ENCODE data around the gene NAT8L. TPM values are rescaled to one million over a fixed set of nuclear protein-coding genes. Genes with fewer than 3 reads are reported as not detected.

Gene NAT8L
- total RNA-seq, 1 donor from 2014 or later = 9.8 TPM

GRCh38 chr4:2044542-2045517, 14.3 kb upstream of the NAT8L start:
- DNase-seq (ENCODE audit: low spot score in 2 of 2) = no peak
- no peak for FAIRE-seq

DNA sequence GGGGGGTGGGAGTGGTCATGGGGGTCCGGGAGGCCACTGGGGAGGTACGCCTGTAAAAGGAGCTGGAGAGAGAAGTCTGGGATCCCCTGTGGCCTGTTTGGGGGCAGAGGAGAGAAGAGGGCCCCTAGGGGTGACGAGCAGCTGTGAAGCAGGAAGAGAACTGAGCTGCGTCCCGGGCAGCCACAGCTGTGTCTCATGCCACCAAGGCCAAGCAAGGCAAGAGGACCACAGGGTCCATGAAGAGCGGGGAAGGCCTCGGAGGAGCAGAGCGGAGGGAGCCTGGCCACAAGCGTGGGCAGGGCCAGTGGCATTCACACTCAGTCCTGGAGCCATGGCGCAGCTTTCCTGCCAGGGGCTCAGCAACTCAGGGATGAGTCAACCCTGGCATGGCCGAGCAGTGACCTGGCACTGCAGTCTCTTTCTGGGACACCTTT, 13.6 kb upstream of the NAT8L start:
- no peak for FAIRE-seq

GRCh38 chr4:2046031-2046961, 12.8 kb upstream of the NAT8L start:
- DNase-seq (ENCODE audit: low spot score in 2 of 2) (no peak), FAIRE-seq (no peak)

More for the DNA sequence above, 13.6 kb upstream of the NAT8L start:
- DNase-seq (ENCODE audit: low spot score in 2 of 2) = peak in 1 of 2 donors; percentile 38

- FAIRE-seq (no peak), DNase-seq (ENCODE audit: low spot score in 2 of 2) (no peak)
These were observed 12.0 kb upstream of the NAT8L start for GRCh38 chr4:2047031-2047660.

- FAIRE-seq = no peak
- DNase-seq (ENCODE audit: low spot score in 2 of 2) = peak in 1 of 2 donors; percentile 28
These were observed 11.1 kb upstream of the NAT8L start for GRCh38 chr4:2047781-2048581.

DNA sequence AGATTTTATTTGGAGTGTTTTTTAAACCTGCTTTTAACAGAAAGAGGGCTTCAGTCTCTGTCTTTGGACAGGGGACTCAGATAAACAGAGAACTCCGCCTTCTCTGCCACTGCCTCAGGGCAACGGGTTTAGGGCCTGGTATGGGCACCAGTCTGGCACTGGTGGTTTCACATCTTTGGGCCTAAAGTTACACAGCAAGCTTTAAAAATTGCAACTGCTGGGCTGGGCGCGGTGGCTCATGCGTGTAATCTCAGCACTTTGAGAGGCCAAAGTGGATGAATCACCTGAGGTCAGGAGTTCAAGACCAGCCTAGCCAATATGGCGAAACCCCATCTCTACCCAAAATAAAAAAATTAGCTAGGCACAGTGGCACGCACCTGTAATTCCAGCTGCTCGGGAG, 10.3 kb upstream of the NAT8L start:
- peak in 1 of 2 donors; percentile 4 for DNase-seq (ENCODE audit: low spot score in 2 of 2)
- no peak for FAIRE-seq

DNA sequence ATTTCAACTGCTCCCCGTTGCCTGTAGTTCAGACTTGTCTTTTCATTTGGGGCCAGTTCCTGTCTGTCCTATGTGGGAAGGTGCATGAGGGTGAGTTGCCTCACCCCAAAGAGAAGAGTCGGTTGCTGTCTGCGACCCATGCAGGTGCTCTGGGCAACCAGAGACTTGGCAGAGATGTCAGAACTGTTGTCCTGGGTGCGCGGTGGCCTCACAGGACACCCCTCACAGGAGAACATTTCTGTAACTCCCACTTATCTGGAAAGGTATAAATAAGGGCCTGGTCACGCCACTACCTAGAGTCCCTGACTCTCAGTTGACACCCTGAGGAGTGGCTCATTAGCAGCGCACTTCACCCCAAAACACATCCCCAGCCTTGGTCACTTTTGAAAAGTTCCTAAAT, 9.7 kb upstream of the NAT8L start:
- FAIRE-seq (no peak), DNase-seq (ENCODE audit: low spot score in 2 of 2) (peak in 1 of 2 donors; percentile 3)

DNA sequence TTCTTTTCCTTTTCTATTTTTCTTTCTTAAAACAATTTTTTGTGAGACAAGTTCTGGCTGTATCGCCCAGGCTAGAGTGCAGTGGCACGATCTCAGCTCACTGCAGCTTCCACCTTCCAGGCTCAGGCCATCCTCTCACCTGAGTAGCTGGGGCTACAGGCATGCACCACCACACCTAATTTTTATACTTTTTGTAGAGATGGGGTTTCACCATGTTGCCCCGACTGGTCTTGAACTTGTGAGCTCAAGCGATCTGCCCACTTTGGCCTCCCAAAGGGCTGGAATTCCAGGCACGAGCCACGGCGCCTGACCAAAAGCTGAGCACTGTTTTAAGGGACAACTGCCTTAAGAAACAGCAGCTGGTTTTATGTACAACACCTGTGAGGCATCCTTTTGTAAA, 9.3 kb upstream of the NAT8L start:
- no peak for DNase-seq (ENCODE audit: low spot score in 2 of 2)
- FAIRE-seq = no peak

- FAIRE-seq = no peak
- DNase-seq (ENCODE audit: low spot score in 2 of 2) = peak in 1 of 2 donors; percentile 1
These were observed 8.0 kb upstream of the NAT8L start for GRCh38 chr4:2051086-2051485.

DNA sequence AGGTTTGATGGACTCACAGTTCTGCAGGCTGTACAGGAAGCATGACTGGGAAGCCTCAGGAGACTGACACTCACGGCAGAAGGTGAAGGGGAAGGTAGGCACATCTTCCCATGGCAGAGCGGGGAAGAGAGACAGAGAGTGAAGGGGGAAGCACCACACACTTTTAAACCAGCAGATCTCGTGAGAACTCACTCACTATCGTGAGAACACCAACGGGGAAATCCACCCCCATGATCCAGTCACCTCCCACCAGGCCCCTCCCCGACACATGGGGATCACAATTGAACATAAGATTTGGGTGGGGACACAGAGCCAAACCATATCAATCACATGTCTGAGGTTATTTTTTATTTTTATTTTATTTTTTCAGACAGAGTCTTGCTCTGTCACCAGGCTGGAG, 4.9 kb upstream of the NAT8L start:
- FAIRE-seq = no peak

GRCh38 chr4:2057382-2058065, 1.6 kb upstream of the NAT8L start:
- no peak for DNase-seq (ENCODE audit: low spot score in 2 of 2)
- FAIRE-seq = no peak

More for the DNA sequence above, 4.9 kb upstream of the NAT8L start:
- DNase-seq (ENCODE audit: low spot score in 2 of 2) = no peak

DNA sequence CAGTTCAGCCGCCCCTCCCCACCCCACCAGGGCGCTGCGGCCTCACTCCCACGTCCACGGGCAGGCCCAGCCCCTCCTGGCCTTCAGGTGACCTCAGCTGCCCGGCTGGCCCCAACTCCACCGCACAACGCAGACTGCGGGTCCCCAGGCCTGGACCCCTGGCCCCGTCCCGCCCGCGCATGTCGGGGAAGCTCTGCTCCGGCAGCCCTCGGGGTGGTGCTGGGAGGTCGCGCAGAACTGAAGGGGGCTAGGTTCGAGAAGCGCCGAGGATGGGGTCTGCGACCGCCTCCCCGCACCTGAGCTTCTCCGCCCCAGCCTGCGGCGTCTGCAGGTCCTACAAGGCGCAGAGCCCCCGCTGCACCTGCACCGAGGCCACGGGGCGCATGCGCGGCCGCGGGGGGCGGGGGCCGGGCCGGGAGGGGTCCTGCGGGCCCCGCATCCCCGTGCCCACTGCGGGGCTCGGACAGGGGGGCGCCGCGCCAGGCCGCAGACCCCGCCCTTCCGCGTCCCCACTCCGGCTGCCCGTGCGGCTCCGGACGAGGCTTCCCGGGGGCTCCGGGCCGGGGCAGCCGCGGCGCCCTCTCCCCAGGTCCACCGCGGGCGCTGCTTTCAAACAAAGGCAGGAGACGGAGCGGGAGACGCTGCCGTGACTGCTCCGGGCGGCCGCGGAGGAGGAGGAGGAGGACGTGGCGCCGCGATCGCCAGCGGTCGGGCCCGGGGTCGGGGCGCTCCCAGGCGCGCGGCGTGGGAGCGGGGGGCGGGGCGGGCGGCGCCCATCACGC, 672 bp upstream of the NAT8L start:
- FAIRE-seq (no peak), DNase-seq (ENCODE audit: low spot score in 2 of 2) (peak in 1 of 2 donors; percentile 81)

DNA sequence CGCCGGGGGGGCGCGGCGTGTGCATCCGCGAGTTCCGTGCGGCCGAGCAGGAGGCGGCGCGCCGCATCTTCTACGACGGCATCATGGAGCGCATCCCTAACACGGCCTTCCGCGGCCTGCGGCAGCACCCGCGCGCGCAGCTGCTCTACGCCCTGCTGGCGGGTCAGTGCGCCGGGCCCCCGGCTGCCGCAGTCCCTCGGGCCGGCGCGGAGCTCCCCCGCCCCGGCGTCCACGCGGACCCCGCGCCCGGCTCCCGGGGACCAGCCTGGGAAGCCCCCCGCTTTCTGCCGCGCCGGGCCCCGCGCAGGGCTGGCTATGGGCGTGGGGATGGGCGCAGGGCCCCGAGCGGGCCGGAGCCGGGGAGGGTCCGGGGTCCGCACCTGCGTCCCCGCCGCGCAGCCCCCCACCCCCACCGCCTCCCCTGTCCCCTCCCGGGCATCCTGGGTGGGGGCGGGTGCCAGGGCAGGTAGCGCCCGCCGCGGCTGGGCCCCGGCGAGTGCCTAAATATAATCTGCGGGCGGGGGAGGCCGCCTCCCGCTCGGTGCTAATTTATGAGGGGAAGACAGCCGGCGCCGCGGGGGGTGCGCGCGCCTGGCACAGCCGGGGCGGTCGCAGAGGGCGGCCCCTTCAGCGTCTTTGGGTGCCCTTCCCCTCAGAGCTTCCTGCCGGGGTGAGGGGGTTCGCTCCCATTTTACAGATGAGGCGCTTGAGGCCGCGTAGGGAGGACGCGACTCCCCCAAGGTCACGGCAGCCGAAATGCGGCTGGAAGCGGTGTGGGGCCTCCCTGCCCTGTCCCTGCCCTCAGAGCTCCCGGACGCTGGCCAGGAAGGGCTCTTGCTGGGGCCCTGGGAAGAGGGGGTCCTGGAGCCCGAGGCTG, 837 bp downstream of the NAT8L start:
- no peak for FAIRE-seq

GRCh38 chr4:2060611-2061185, 1.6 kb downstream of the NAT8L start:
- DNase-seq (ENCODE audit: low spot score in 2 of 2) = peak in 1 of 2 donors; percentile 45
- FAIRE-seq = no peak

More for the DNA sequence above, 837 bp downstream of the NAT8L start:
- DNase-seq (ENCODE audit: low spot score in 2 of 2) = peak in 1 of 2 donors; percentile 52

DNA sequence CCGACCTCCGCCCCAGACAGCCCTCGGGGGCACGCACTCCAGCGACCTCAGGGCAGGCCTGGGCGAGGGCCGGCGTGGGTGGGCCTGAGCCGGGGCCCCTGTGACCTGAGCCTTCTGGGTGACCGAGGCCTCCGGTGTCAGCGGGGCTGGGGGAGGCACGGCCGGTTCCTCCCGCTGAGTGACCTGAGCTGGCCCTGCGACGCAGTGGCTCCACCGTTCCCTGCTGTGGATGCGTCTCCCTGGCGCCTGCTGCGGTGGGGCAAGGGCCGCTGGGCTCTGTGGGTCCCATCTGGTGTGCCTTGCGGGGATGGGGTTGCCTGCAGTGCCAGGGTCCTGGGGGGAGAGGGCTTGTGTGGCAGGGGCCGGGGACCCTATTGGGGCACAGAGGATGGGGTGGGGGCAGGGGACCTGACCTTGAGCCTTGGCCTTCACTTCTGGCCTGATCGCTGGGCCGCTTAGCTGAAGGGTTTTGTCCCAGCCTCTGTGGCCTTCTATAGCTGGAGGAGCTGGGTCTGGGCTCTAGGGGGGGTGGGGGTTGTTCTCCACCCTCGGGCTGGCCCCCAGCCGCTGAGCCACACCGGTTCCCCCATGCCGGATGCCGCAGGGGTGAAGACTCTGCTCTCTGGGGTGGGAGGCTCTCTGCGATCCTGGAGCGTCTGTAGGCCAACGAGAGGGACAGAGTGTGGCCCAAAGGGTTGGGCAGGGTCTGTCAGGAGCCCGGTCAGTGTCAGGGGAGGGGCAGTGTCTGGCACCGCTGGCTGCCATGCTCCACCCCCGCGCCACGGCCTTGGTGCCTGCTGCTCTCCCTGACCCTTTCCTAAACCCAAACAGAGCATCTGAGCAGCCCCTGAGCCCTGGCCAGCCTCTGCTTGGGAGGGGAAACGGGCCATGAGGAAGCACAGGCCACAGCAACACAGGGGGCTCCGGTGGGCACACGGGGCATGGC, 2.3 kb downstream of the NAT8L start:
- FAIRE-seq (no peak), DNase-seq (ENCODE audit: low spot score in 2 of 2) (peak in 1 of 2 donors; percentile 23)

Measured in frontal cortex (tissue), 4 donors.